ENCODE data around the gene DSCAML1.

- TF ChIP-seq ARNT (IDR thresholded peaks at IDR 0.05) (no peak), SP1 (IDR thresholded peaks at IDR 0.05) (no peak), PKNOX1 (IDR thresholded peaks at IDR 0.05) (no peak), FOXM1 (IDR thresholded peaks at IDR 0.05; ENCODE audit: borderline replicate concordance) (no peak), ZNF384 (IDR thresholded peaks at IDR 0.05) (no peak), ELF4 (IDR thresholded peaks at IDR 0.05) (no peak), FOXK2 (IDR thresholded peaks at IDR 0.05) (no peak)
These were observed 339.8 kb downstream of the DSCAML1 start for GRCh38 chr11:117457031-117457785.
